ENCODE measurements around the gene PCDH9.

The PCDH9 gene

DNA sequence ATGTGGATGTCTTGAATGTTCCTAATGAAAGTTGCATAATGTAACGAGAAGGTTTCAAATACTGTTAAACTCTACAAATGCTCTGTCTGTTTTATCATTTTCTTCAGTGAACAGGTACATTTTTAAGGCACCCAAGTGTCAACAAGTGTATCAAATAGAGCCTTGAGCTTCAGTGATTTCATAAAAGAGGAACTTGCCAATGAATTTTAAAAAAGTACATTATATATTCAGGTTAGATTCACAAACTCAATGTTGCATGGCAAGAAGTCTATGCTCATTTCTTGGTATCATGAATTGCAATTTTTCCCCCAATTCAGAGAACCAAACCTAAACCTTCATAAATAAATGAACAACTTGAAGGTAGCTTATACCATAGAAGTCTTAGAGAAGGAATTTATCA, 838.8 kb downstream of the PCDH9 start:
- no peak for DNase-seq (ENCODE audit: low read depth in 1 of 2, low spot score in 1 of 2)
- TF ChIP-seq SPI1 (IDR thresholded peaks at IDR 0.05; ENCODE audit: borderline replicate concordance, low read depth) (no peak), GABPA (IDR thresholded peaks at IDR 0.05; ENCODE audit: low read depth) (no peak), POLR2AphosphoS5 (IDR thresholded peaks at IDR 0.05; ENCODE audit: low read depth) (no peak)
- TF ChIP-seq, protein P1, sequence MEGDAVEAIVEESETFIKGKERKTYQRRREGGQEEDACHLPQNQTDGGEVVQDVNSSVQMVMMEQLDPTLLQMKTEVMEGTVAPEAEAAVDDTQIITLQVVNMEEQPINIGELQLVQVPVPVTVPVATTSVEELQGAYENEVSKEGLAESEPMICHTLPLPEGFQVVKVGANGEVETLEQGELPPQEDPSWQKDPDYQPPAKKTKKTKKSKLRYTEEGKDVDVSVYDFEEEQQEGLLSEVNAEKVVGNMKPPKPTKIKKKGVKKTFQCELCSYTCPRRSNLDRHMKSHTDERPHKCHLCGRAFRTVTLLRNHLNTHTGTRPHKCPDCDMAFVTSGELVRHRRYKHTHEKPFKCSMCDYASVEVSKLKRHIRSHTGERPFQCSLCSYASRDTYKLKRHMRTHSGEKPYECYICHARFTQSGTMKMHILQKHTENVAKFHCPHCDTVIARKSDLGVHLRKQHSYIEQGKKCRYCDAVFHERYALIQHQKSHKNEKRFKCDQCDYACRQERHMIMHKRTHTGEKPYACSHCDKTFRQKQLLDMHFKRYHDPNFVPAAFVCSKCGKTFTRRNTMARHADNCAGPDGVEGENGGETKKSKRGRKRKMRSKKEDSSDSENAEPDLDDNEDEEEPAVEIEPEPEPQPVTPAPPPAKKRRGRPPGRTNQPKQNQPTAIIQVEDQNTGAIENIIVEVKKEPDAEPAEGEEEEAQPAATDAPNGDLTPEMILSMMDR (IDR thresholded peaks at IDR 0.05; ENCODE audit: insufficient read depth, low read length), result no peak
- TF ChIP-seq, protein P2, sequence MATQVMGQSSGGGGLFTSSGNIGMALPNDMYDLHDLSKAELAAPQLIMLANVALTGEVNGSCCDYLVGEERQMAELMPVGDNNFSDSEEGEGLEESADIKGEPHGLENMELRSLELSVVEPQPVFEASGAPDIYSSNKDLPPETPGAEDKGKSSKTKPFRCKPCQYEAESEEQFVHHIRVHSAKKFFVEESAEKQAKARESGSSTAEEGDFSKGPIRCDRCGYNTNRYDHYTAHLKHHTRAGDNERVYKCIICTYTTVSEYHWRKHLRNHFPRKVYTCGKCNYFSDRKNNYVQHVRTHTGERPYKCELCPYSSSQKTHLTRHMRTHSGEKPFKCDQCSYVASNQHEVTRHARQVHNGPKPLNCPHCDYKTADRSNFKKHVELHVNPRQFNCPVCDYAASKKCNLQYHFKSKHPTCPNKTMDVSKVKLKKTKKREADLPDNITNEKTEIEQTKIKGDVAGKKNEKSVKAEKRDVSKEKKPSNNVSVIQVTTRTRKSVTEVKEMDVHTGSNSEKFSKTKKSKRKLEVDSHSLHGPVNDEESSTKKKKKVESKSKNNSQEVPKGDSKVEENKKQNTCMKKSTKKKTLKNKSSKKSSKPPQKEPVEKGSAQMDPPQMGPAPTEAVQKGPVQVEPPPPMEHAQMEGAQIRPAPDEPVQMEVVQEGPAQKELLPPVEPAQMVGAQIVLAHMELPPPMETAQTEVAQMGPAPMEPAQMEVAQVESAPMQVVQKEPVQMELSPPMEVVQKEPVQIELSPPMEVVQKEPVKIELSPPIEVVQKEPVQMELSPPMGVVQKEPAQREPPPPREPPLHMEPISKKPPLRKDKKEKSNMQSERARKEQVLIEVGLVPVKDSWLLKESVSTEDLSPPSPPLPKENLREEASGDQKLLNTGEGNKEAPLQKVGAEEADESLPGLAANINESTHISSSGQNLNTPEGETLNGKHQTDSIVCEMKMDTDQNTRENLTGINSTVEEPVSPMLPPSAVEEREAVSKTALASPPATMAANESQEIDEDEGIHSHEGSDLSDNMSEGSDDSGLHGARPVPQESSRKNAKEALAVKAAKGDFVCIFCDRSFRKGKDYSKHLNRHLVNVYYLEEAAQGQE (IDR thresholded peaks at IDR 0.05; ENCODE audit: insufficient replicate concordance, low read depth), result no peak
- Histone ChIP-seq H3K27me3 (ENCODE audit: insufficient read depth, poor library complexity, severe bottlenecking) (no peaks in the 10 kb centered on the region), H3K4me3 (replicated peaks; ENCODE audit: insufficient read depth, low read length) (no peak overlapping the region), H3K27ac (replicated peaks) (no peak overlapping the region)

DNA sequence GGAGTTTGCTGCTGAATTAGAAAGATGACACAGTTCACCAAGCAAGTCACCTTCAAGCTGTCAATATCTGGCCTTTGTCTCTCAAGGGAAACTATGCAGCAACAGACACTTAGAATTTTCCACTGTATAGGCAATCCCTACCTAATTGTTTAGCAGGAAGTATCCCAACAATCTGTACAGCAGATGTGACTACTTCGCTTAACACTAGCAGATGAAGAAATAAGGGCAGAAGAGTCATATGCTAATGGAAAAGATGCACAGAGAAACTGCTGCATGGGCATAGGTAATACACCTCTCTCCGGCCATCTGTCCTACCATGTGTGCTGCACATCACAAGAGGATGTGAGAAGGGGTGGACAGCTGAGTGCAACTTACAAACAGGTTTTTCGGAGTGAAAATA, 851.2 kb downstream of the PCDH9 start:
- Histone ChIP-seq H3K27ac (replicated peaks) (no peak overlapping the region), H3K27me3 (ENCODE audit: insufficient read depth, poor library complexity, severe bottlenecking) (no peaks in the 10 kb centered on the region), H3K4me3 (replicated peaks; ENCODE audit: insufficient read depth, low read length) (no peak overlapping the region)
- DNase-seq (ENCODE audit: low read depth in 1 of 2, low spot score in 1 of 2), result no peak
- TF ChIP-seq POLR2AphosphoS5 (IDR thresholded peaks at IDR 0.05; ENCODE audit: low read depth) (no peak), GABPA (IDR thresholded peaks at IDR 0.05; ENCODE audit: low read depth) (no peak), SPI1 (IDR thresholded peaks at IDR 0.05; ENCODE audit: borderline replicate concordance, low read depth) (no peak)
- TF ChIP-seq, protein P1 (IDR thresholded peaks at IDR 0.05; ENCODE audit: insufficient read depth, low read length), result no peak
- TF ChIP-seq, protein P2 (IDR thresholded peaks at IDR 0.05; ENCODE audit: insufficient replicate concordance, low read depth), result no peak

DNA sequence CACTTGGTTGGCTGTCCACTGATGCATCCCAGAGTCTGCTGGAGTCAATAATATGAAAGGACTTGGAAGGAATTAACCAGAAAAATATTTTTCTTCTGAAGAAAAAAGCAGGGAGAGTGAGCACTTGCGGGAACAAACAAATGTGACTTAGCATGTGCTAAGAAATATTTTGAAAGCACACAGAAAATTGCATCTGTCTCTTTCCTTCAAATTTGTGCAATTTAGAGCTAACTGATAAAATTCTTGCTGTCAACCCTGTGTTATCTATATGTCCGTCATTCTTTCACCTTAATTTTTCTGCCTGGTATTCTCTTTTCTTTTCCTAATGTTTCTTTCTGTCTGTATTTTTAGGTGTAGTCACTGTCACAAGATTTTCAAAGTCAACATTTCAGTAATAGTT, 852.6 kb downstream of the PCDH9 start:
- DNase-seq (ENCODE audit: low read depth in 1 of 2, low spot score in 1 of 2), result no peak
- TF ChIP-seq, protein P2 (IDR thresholded peaks at IDR 0.05; ENCODE audit: insufficient replicate concordance, low read depth), result no peak
- TF ChIP-seq GABPA (IDR thresholded peaks at IDR 0.05; ENCODE audit: low read depth), result no peak
- TF ChIP-seq POLR2AphosphoS5 (IDR thresholded peaks at IDR 0.05; ENCODE audit: low read depth), result no peak
- no peak for TF ChIP-seq SPI1 (IDR thresholded peaks at IDR 0.05; ENCODE audit: borderline replicate concordance, low read depth)
- TF ChIP-seq, protein P1 (IDR thresholded peaks at IDR 0.05; ENCODE audit: insufficient read depth, low read length), result no peak
- no peak overlapping the region for H3K4me3 ChIP-seq (replicated peaks; ENCODE audit: insufficient read depth, low read length)
- no peaks in the 10 kb centered on the region for H3K27me3 ChIP-seq (ENCODE audit: insufficient read depth, poor library complexity, severe bottlenecking)
- H3K27ac ChIP-seq (replicated peaks), result no peak overlapping the region
